Common myeloid progenitor, CD34-positive (primary cell): ENCODE data around the gene TRAPPC5.
"Not testable (repeated sequence)": the region's sequence is repeated elsewhere in the genome, so short reads cannot be mapped to it uniquely, and the experiment has no call there.

Source experiments
- CTCF ChIA-PET: fragments of 350-600 bp; sonication (Branson Sonifier 250); formaldehyde crosslinking; loops from one replicate; lab custom pipeline; 2021; ENCODE audit warnings: antibody characterized with exemption; lab: Charles Lee
- POLR2A ChIA-PET: fragments of 350-600 bp; sonication (Branson Sonifier 250); formaldehyde crosslinking; loops from one replicate; lab custom pipeline; 2021; ENCODE audit warnings: antibody characterized with exemption; lab: Charles Lee
- DNase-seq, 3 donors: peaks; one replicate each; pipeline versions ENCODE4 v3.0.0 to v3.0.0-alpha.2; 2013
- H3K27ac ChIP-seq, 2 experiments: 1 replicate in 1 of 2; 2 replicates in 1 of 2; pipeline ENCODE4 v1.7.0; 2013; ENCODE audit warnings: inconsistent platforms in 2 of 2, low read length in 2 of 2, mild to moderate bottlenecking in 2 of 2, low read depth in 1 of 2, moderate library complexity in 1 of 2; ENCODE audit not compliant: severe bottlenecking in 2 of 2, insufficient read depth in 1 of 2, poor library complexity in 1 of 2
- H3K27me3 ChIP-seq, 5 experiments: replicated peaks in 2 of 5; 1 replicate in 3 of 5; 2 replicates in 2 of 5; pipeline versions ENCODE4 v1.6.1 to v1.7.0; 2013; ENCODE audit warnings: low read length in 4 of 5, mild to moderate bottlenecking in 2 of 5, moderate library complexity in 2 of 5, inconsistent platforms in 1 of 5; ENCODE audit not compliant: insufficient read depth in 5 of 5, control insufficient read depth in 4 of 5
- H3K36me3 ChIP-seq, 4 experiments: 1 replicate in 2 of 4; 2 replicates in 2 of 4; pipeline versions ENCODE4 v1.6.1 to v1.7.0; 2013; ENCODE audit warnings: low read length in 3 of 4, control low read depth in 1 of 4, mild to moderate bottlenecking in 1 of 4; ENCODE audit not compliant: control insufficient read depth in 4 of 4, insufficient read depth in 4 of 4
- H3K4me1 ChIP-seq, 4 experiments: 1 replicate in 3 of 4; 2 replicates in 1 of 4; pipeline versions ENCODE4 v1.6.1 to v1.7.1; 2013; ENCODE audit warnings: low read length in 3 of 4, mild to moderate bottlenecking in 3 of 4, control low read depth in 1 of 4, inconsistent platforms in 1 of 4, moderate library complexity in 1 of 4; ENCODE audit not compliant: control insufficient read depth in 4 of 4, insufficient read depth in 4 of 4; ENCODE audit errors: control extremely low read depth in 1 of 4
- H3K4me3 ChIP-seq, 7 experiments: 1 replicate in 4 of 7; 2 replicates in 3 of 7; pipeline versions ENCODE4 v1.5.1 to v1.7.0; 2013; ENCODE audit warnings: mild to moderate bottlenecking in 7 of 7, low read length in 6 of 7, moderate library complexity in 6 of 7, inconsistent platforms in 2 of 7, low read depth in 2 of 7, control low read depth in 1 of 7; ENCODE audit not compliant: insufficient read depth in 4 of 7, control insufficient read depth in 1 of 7; ENCODE audit errors: extremely low read depth in 1 of 7
- H3K9me3 ChIP-seq, 5 experiments: 1 replicate in 4 of 5; 2 replicates in 1 of 5; pipeline versions ENCODE4 v1.6.1 to v1.7.1; 2013; ENCODE audit warnings: low read length in 4 of 5, mild to moderate bottlenecking in 2 of 5, inconsistent platforms in 1 of 5, low read depth in 1 of 5, moderate library complexity in 1 of 5; ENCODE audit not compliant: control insufficient read depth in 4 of 5, insufficient read depth in 2 of 5; ENCODE audit errors: control extremely low read depth in 1 of 5
- WGBS: methylation state at CpG from one replicate; pipeline ENCODE4 v1.1.5; 2013; ENCODE audit not compliant: insufficient coverage; 5-methylcytosine and 5-hydroxymethylcytosine counted together

Gene TRAPPC5

DNA sequence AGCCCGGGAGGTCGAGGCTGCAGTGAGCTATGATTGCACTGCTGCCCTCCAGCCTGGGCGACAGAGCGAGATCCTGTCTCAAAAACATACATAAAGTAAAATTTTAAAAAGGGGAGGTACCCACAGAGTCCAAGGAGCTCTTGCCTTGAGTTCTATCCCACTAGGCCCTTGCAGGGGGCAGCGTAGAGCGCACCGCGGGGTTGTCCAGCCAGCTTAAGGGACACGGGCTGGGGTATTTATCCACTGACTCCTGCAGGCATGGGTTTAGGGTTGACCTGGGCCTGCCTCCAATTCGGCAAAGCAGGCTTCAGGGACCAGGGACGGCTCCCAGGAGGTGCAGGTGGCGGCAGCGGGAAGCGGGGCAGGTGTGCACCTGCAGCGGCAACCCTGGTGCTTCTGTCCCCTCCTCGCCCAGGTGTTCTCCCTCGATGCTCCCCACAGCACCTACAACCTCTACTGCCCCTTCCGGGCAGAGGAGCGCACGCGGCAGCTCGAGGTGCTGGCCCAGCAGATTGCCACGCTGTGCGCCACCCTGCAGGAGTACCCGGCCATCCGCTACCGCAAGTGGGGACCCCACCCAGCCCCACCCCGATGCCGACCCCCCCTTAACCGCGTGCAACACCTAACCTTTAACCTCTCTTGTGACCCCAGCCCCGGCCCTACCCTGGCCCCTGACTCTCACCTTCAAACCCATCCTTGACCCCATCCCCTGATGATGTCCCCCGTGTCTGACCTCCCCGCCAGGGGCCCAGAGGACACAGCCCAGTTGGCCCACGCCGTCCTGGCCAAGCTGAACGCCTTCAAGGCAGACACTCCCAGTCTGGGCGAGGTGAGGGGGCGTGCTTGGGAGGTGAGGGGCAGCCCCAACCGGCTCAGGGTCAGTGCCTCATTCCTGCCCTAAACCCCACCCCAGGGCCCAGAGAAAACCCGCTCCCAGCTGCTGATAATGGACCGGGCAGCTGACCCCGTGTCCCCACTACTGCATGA lies 39.0 kb upstream of the TRAPPC5 start:
- Histone ChIP-seq H3K4me1 (peaks cover 0 to 27% (median 13%) of the 10 kb centered on the region in 4 experiments), H3K36me3 (peaks cover 0 to 46% (median 22%) of the 10 kb centered on the region in 4 experiments), H3K27ac (no peak overlapping the region), H3K27me3 (no peaks in the 10 kb centered on the region), H3K4me3 (no peak overlapping the region), H3K9me3 (no peaks in the 10 kb centered on the region)
- CTCF ChIA-PET = interaction anchor here (1.1 to 1.8 kb wide), 3 partner anchors 10 to 39 kb away, joined by 3 to 7 read pairs (median 3); partner anchors contain the start of gene TRAPPC5
- DNase-seq = no peak
- POLR2A ChIA-PET = interaction anchor here (0.5 to 1.1 kb wide), 3 partner anchors 8 to 241 kb away, joined by 3 to 5 read pairs (median 5); partner anchors contain the start of genes PET100 and XAB2
- 97% methylated on average over 42 of the region's 43 CpGs for WGBS

- CTCF ChIA-PET = interaction anchor here (1.8 kb wide), 1 partner anchor 9 kb away, joined by 7 read pairs; no protein-coding TSS in a partner anchor
- no peak overlapping the region for H3K4me3 ChIP-seq
- peaks cover 0 to 23% (median 9%) of the 10 kb centered on the region in 4 experiments for H3K4me1 ChIP-seq
- H3K27me3 ChIP-seq = no peaks in the 10 kb centered on the region
- H3K27ac ChIP-seq = no peak overlapping the region
- WGBS = 99% methylated on average over 22 of the region's 27 CpGs
- no peak for DNase-seq
- H3K36me3 ChIP-seq = peaks cover 0 to 47% (median 26%) of the 10 kb centered on the region in 4 experiments
- POLR2A ChIA-PET = no interaction called here
- no peaks in the 10 kb centered on the region for H3K9me3 ChIP-seq
These were observed 38.2 kb upstream of the TRAPPC5 start for GRCh38 chr19:7642295-7643030.

- no peak for DNase-seq
- POLR2A ChIA-PET = no interaction called here
These were observed 37.6 kb upstream of the TRAPPC5 start for GRCh38 chr19:7643031-7643415.

DNA sequence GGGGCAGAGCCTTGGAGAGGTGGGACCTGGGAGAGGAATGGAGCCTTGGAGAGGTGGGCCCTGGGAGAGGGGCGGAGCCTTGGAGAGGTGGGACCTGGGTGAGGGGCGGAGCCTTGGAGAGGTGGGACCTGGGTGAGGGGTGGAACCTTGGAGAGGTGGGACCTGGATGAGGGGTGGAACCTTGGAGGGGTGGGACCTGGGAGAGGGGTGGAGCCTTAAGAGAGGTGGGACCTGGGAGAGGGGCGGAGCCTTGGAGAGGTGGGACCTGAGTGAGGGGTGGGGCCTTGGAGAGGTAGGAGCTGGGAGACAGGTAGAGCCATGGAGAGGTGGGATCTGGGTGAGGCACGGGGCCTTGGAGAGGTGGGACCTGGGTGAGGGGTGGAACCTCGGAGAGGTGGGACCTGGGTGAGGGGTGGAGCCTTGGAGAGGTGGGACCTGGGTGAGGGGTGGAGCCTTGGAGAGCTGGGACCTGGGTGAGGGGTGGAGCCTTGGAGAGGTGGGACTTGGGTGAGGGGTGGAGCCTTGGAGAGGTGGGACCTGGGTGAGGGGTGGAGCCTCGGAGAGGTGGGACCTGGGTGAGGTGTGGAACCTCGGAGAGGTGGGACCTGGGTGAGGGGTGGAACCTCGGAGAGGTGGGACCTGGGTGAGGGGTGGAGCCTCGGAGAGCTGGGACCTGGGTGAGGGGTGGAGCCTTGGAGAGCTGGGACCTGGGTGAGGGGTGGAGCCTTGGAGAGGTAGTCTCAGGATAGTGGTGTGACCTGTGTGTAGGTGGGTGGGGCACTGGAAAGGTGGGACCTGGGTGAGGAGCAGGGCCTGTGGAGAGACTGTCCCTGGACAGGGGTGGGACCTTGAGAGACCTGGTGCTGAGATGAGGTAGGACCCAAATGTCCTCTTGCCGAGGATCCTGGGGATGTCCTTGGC lies 36.7 kb upstream of the TRAPPC5 start:
- H3K9me3 ChIP-seq, H3K4me3 ChIP-seq, CTCF ChIA-PET, H3K27me3 ChIP-seq, H3K27ac ChIP-seq: not testable (repeated sequence)
- Histone ChIP-seq H3K36me3 (peaks cover 0 to 49% (median 26%) of the 10 kb centered on the region in 4 experiments), H3K4me1 (peaks cover 0 to 16% (median 2%) of the 10 kb centered on the region in 4 experiments)
- 83% methylated on average over 7 of the region's 10 CpGs for WGBS
- DNase-seq = peak; percentile 48 to 50 (median 49)
- POLR2A ChIA-PET = interaction anchor here (0.6 kb wide), 1 partner anchor 9 kb away, joined by 3 read pairs; no protein-coding TSS in a partner anchor

More at GRCh38 chr19:7643031-7643415, 37.6 kb upstream of the TRAPPC5 start:
- WGBS = 96% methylated on average over 4 of the region's 8 CpGs
- CTCF ChIA-PET = no interaction called here
- peaks cover 0 to 17% (median 3%) of the 10 kb centered on the region in 4 experiments for H3K4me1 ChIP-seq
- no peak overlapping the region for H3K27ac ChIP-seq
- no peaks in the 10 kb centered on the region for H3K27me3 ChIP-seq
- H3K4me3 ChIP-seq = no peak overlapping the region
- H3K9me3 ChIP-seq = no peaks in the 10 kb centered on the region
- H3K36me3 ChIP-seq = peaks cover 0 to 49% (median 27%) of the 10 kb centered on the region in 4 experiments

- no peak for DNase-seq
These were observed 36.1 kb upstream of the TRAPPC5 start for GRCh38 chr19:7644550-7644877.

GRCh38 chr19:7645163-7645562 lies 35.5 kb upstream of the TRAPPC5 start:
- ChIA-PET CTCF (no interaction called here), POLR2A (no interaction called here)
- Histone ChIP-seq H3K27me3 (no peaks in the 10 kb centered on the region), H3K27ac (peak overlapping the region in 1 of 2 experiments; percentile 25), H3K36me3 (peaks cover 0 to 40% (median 21%) of the 10 kb centered on the region in 4 experiments), H3K4me1 (peaks cover 0 to 16% (median 2%) of the 10 kb centered on the region in 4 experiments), H3K9me3 (no peaks in the 10 kb centered on the region), H3K4me3 (no peak overlapping the region)
- WGBS = 96% methylated on average over 12 of the region's 14 CpGs
- no peak for DNase-seq

More at GRCh38 chr19:7644550-7644877, 36.1 kb upstream of the TRAPPC5 start:
- H3K4me1 ChIP-seq = peaks cover 0 to 16% (median 2%) of the 10 kb centered on the region in 4 experiments
- H3K27me3 ChIP-seq = no peaks in the 10 kb centered on the region
- WGBS = 100% methylated on average over 10 of the region's 20 CpGs
- ChIA-PET POLR2A (interaction anchor here (0.6 kb wide), 1 partner anchor 8 kb away, joined by 3 read pairs; no protein-coding TSS in a partner anchor), CTCF (no interaction called here)
- no peaks in the 10 kb centered on the region for H3K9me3 ChIP-seq
- H3K27ac ChIP-seq = no peak overlapping the region
- H3K36me3 ChIP-seq = peaks cover 0 to 45% (median 24%) of the 10 kb centered on the region in 4 experiments
- no peak overlapping the region for H3K4me3 ChIP-seq
